CD4-positive, alpha-beta T cell treated with Interleukin-12 subunit alpha and Interleukin-12 subunit beta, for 1 hour (primary cell): Measurements from ENCODE around the gene VPS33B.
A peak's percentile ranks its signal among the peaks of the same experiment; 100 is the strongest.
"Not testable (repeated sequence)": the region's sequence is repeated elsewhere in the genome, so short reads cannot be mapped to it uniquely, and the experiment has no call there.

Experiments used
- DNase-seq: peaks from one replicate; pipeline ENCODE4 v3.0.0-alpha.2; 2020

Gene VPS33B

DNA sequence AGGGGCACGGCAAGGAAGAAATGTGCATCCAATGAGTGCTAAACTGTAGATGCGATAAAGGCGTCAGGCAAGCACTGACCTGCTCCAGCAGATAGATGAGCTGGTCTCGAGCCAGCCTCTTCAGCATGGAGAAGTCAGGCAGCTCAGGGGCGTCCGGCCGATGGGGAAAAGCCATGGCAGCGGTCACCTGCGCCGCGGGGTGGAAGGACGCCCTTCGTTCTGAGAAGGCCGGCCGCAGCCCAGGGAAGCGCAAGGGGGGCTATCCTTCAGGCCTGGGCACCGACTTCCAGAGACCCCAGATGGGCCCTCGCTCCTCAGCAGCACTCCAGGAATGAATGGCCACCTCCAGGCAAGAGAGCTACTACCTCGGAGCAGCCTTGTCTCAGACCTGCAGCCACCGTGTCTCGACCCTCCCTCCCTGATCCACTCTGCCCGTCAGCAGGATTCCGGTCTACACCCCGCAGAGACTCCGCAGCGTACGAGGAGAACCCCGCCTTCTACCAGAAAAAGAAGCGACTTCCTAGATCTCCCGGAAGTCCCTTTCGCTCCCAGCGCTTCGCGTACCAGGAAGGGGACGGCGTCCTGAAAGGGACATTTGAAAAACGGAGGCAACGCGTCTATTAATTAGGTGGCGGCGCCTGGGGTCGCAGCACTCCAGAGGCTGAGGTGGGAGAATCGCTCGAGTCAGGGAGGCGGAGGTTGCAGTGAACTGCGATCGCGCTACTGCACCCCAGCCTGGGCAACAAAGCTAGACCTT, at the start of gene VPS33B:
VPS33B (minus strand) TSS at position 520 of the 757 bp plus-strand sequence; CDS start at position 175, 345 bp downstream.
- peak; percentile 86 for DNase-seq

DNA sequence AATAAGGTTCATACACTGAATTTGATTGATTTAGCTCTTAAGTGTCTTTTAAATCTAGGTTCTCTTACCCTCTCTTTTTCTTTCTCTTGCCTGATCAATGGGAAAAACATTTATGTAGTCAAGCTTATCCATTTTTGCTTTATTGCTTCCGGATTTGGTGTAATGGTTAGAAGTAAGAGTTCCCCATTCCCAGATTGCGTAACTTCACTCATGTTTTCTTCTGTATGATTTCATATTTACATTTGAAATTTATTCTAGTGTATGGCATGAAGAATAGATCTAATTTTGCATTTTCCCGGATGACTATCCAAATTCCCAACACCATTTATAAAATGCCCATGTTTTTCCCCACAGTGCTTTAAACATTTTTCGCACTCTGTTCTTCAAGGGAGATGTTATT, 49.8 kb upstream of the VPS33B start:
- DNase-seq = no peak

DNA sequence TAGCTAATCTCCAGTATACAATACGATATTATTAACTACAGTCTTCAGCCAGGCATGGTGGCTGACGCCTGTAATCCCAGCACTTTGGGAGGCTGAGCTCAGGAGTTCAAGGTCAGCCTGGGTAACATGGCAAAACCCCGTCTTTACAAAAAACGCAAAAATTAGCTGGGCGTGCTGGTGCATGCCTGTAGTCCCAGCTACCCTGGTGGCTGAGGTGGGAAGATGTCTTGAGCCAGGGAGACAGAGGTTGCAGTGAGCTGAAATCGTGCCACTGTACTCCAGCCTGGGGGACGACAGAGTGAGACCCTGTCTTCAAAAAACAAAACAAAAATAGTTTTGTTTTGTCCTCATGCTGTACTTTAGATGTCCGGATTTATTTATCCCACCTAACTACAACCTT, 48.5 kb upstream of the VPS33B start:
- DNase-seq = no peak

DNA sequence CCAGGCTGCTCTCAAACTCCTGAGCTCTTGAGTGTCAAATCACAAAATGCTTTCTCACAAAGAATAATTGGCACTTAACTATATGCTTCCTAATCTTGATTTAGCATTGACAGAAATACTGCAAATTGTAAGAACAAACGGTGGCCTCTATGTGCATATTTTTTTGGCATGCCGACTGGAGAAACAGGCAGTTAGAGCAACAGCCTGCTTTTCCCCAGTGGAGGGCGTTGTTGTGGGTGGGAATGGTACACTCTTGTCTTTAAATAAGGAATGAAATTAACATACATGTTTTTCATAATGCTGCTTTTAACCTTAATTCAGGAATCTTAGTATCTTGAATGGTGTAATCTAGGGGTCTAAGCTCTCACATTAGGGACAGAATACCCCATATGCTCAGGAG, 46.6 kb upstream of the VPS33B start:
- no peak for DNase-seq

DNA sequence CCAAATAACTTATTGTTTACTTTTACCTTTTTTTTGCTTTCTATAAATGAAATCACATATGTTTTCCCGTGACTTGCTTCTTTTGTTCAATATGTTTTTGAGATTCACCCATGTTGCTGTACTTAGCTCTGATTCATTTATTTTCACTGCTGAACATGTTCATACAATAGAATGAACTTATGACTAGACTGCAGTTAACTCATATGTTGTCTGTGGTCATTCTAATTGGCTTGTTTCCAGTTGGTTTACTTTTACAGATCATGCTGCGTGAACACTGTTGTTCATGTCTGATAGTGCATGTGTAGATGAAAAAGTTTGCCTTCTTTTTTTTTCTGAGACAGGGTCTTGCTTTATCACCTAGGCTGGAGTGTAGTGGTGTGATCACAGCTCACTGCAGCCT, 46.0 kb upstream of the VPS33B start:
- DNase-seq = no peak

DNA sequence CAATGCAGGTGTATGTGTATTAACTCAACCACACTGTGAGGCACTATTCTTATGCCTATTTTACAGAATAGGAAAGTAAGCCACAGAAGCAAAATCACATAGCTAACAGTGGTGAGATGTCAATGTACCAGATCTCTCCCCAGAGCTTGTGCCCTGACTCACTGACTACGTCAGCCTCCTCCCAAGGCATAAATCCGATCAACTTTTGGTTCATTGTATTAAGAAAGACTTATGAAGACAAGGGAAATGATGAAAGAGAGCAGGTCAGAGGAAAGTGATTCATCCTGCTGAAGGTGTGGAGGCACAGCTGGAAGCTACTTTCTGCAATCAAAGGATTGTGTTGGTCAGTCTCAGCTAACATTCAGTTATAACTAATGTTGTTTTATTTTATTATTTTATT, 44.6 kb upstream of the VPS33B start:
- DNase-seq = no peak

DNA sequence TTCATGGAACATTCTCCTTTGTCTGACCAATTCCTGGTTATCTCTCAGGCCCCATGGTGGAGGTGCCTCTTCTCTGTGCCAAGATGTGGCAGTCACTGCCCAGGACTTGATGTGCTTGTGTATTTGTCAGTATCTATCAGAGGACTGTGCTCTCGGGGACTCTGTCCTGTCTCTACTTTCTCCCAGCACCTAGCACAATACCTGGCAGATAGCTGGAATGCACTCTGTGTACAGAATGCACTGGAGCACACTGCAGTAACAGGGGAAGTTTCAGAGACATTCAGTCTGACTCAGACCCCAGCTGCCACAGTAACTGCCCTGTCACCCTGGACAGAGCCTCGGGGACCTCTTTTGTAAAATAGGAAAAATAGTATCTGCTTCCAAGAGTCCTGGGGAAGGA, 43.1 kb upstream of the VPS33B start:
- DNase-seq = no peak

DNA sequence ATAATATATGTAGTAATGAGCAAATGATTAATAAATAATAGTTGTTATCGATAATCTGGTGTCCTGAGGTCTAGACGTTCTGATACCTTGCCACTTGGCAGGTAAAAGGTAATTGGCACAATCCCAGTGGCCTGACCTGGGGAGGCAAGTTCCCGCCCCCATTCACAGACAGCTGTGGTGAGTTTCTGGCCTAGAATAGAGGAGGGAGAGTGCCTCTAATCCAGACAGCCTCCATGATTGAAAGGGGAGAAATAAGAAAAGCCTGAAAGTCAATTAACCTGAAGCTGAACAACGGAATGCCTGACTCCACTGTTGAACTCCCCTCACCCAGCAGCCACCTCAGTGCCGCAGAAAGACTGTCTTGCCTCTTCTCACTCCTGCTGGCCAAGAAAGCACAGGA, 39.6 kb upstream of the VPS33B start:
- no peak for DNase-seq

DNA sequence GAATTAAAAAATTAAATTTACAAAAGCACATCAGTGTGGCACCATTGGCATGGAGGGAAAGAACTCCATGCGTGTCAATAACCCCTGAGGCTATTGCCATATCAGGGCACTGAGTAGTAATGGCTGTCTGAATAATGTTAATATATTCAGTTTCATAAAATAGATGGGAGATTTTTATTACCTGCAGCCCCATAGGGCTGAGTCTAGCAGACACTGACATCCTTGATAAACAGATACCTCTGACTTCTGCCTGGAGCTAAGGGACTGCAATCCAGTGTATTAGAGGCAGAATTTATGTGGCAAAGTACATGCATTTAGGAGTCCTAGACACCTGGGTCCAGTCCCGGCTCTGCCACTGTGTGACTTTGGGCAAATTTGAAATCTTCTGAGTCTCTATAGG, 38.8 kb upstream of the VPS33B start:
- DNase-seq = no peak

DNA sequence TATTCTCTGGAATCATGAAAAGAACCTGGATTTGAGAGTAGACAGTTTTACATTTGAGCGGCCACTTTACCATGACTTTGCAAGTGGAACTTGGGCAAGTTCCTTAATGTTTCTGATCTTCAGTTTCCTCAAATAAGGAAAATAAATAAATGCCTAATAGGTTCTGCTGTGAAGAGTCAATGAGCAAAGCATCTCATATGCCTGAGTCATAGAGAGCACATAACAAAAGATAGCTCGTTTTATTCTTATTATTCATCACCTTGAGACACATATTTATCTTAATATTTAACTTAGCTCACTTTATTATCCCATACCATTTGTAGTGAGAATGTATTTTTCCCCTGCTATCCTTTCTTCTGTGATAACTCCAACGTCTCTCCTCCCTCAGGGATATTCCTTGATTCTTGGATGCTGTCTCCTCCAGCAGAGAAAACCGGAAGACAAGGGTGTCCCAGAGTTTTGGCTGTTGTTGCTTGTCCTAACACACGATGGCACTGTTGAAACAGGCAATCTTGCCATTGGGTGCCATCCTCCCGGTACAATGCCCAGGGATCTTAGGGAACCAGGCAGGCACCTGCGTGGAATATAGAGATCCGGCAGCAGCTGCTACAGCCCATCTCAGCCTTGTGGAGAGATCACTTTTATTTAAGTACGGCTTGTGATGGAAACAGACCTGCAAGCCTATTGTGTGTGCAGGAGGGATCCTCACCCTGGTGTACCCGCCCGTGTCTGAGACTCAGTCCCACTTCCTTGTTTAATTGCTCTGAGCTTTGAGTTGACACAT, 33.3 kb upstream of the VPS33B start:
- DNase-seq = peak; percentile 41

DNA sequence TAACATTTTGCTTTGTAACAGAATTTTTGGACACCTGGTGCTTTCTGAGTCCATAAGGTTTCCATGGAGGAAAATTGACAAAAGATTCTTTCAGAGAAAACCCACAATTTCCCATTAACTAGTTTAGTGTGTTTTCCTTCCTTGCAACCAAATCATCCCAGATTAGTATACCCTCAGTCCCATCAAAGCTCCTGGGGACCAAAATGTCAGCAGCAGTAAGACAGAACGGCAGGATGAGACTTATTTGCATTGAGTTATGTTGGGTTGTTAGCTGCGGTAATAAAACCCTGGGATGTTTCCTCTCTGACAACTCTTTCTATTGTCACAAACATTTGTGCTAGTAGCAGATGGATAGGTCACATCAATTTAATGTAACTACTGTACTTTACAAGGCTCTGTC, 32.4 kb upstream of the VPS33B start:
- no peak for DNase-seq

DNA sequence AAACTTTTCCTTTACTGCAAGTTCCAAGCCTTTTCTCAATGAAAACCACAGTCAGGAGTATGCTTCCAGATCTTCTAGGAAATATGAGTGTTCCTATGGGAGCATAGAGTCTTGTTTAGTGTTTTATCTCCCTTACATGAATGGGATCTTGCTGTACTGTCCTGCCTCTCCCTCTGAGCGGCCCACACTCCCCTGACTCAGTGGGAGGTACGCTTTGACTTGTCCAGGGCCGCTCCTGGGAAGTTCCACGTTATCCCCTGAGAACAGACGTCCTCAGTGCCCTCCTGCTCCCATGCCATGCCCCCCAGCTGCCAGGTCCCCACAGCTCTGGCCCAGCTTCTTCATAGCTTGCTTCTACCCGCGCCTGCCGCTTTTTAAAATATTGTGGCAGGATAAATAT, 28.9 kb upstream of the VPS33B start:
- no peak for DNase-seq

DNA sequence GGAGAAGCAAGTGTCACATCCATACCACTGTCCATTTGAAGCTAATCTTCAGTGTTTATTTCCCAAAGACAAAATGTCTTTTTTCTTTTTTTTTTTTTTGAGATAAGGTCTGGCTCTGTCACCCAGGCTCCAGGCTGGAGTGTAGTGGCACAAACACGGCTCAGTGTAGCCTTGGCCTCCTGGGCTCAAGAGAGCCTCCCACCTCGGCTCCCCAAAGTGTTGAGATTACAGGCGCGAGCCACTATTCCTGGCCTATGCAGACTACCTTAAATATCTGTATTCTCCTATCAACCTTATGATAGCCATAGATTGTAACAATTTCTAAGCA, 27.7 kb upstream of the VPS33B start:
- DNase-seq = no peak

DNA sequence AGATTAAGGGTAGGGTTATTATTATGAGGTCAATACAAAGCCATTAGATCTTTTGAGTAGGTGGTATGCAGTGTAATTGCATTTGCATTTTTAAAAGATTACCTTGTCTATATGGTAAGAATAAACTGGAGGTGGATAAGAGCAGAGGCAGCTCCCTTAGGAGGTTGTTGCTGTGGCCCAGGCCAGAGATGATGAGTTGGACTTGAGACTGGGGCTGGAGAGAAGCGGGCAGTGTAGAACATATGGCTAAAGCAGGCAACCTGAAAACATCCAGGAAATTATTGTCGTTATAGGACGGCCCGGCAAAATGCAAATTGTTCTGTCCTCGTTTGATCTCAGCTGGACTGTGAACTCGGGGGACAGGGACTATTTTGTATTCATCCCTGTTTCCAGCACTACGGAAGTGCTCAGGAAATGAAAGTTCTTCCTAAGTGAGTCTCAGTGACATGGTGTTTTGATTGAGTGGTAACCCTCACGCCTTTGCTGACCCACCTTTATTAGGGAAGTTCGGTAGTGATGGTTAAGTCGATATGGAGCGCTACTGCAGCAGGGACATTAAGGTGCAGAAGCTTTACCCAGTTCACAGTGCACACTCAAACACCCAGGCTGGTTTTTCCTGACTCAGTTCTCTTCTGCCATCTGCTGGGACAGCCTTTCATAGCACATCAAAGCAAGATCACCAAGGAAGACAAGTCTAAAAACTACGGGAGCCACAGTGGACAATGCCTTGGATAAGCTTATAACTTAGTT, 27.2 kb upstream of the VPS33B start:
- peak; percentile 71 for DNase-seq

DNA sequence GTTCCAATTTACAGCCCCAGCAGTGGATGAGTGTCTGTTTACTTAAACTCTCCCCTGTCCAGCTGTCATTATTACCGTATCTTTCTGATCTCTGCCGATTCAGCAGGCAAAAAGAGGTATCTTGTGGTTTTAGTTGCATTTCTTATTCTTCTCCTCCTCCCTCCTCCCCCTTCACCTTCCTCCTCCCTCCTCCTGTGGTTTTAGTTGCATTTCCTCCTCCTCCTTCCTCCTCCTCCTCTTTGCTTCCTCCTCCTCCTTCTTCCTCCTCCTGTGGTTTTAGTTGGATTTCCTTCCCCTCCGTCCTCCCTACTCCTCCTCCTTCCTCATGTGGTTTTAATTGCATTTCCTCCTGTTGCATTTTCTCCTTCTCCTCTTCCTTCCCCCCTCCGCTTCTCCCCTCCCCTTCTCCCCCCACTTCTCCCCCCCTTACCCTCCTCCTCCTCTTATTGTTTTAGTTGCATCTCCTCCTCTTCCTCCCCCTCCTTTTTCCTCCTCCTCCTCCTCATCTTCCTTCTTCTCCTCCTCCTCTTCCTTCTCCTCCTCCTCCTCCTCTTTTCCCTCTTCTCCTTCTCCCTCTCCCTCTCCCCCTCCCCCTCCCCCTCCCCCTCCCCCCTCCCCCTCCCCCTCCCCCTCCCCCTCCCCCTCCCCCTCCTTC, 25.3 kb upstream of the VPS33B start:
- peak; percentile 28 for DNase-seq

DNA sequence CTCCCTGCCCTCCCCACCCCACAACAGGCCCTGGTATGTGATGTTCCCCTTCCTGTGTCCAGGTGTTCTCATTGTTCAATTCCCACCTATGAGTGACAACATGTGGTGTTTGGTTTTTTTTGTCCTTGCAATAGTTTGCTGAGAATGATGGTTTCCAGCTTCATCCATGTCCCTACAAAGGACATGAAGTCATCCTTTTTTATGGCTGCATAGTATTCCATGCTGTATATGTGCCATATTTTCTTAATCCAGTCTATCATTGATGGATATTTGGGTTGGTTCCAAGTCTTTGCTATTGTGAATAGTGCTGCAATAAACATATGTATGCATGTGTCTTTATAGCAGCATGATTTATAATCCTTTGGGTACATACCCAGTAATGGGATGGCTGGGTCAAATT, 23.7 kb upstream of the VPS33B start:
- DNase-seq = not testable (repeated sequence)

DNA sequence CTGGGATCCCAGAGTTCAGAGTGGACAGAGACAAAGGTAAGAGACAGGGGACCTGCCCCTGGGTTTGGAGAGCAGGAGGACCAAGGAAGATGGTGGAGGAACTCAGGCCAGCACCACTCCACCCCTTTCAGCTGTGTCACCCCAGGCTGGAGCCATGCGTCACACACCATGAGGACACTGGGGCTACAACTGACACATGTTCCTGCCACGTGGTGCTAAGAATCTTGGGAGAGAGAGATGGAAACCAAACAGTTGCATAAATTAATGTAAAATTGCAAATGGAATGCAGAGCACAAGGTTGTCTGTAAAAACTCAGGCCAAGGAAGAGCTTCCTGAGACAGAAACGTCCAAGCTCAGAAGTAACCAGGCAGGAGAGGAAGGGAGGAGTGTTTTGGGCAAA, 22.7 kb upstream of the VPS33B start:
- DNase-seq = no peak

DNA sequence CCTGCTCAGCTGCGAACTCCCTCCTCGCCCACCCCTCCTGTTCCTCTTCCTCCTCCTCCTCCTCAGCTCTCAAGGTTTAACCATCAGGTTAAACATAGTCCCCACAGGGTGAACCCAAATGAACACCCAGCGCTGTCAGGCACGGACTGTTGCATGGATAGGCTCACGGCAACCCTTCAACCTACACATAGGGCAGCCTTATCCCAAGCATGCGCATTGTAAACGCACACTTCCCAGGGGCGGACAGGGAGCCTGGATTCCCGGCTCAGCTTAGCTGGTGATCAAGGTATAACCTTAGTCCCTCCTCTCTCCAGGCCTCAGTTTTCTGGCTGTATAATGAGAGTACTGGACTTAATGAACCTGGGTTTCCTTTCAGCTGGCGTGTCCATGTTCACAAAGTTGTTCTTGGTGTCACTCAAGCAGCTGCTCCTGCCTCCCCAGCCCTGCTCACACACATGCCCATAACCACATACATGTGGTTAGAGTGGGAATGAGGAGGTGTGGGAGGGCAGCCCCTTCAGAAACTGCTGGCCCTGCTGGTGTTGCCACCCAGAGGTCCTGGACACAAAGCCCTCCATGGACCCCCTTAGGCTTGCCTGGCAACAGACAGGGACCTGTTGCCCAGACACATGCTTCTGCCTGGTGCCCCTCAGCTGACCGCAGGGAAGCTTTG, 20.9 kb upstream of the VPS33B start:
- DNase-seq = no peak

DNA sequence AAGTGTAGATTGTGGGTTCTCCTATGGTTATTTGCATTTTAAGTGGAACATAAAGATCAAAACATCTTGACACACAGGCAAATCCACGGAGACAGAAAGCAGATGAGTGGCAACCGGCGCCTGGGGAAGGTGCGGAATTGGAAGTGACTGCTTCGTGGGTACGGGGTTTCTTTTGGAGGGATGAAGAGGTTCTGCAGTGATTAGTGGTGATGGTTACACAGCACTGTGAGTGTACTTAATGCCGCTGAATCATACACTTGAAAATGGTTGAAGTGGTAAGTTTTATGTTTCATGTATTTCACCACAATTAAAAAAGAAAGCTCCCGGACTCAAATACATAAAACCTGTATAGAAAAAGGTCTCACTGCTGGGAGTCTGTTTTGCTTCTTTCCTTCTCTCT, 18.5 kb upstream of the VPS33B start:
- no peak for DNase-seq

DNA sequence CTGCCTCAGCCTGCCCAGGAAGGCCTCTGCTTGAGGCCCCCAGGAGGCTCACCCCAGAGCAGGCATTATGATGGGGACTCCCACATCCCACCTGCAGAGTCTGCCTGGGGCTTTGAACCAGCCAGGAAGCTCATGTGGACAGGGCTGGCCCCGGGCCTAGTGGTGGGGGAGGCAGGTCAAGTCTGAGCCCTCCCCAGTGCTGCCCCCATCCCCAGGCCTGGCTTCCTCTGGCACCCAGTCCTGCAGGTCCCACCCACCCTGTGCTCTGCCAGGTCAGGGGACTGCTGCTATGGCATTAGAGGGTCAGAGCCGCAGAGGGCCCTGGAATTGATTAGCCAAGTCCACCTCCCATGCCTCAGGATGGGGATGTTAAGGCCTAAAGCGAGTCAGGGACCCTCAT, 17.6 kb upstream of the VPS33B start:
- DNase-seq = no peak

DNA sequence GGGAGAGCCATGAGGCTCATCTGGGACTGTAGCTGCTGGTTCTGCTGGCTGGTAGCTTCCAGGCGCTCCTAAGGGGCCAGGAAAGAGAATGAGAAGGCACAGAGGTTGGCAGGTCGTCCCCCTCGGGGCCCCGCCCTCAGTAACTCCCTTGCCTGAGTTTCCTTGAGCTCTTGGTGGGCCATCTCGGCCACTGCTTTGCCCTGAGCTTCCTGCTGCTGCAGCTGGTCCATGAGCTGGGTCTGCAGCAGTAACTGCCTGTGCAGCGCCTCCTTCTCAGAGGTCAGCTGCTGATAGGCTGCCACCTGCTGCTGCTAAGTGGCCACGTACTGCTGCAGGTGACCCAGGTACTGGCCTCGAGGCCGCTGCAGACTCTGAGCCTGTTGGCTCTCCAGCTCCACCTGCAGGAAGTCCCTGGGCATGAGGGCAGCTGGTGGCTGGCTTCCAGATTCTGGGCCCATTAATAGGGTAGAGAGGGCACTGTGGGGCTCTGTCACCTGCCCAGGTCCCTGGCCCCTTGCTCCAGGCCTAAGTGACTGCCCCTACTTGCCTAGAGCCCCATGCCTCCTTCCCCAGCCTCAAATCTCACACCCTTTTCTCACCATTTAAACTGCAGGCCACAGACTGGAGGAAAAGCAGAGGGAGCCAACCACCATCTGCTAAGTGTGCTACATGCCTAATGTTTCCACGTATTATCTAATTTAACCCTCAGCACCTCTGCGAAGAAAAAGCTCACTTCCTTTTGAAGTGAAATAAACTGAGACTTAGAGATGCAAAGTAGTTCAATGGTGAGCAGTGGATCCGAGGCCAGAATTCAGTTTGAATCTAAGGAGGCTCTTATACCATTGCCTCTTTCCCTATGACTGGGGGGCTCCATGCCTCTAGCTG, 10.8 kb upstream of the VPS33B start:
- DNase-seq = peak; percentile 63

DNA sequence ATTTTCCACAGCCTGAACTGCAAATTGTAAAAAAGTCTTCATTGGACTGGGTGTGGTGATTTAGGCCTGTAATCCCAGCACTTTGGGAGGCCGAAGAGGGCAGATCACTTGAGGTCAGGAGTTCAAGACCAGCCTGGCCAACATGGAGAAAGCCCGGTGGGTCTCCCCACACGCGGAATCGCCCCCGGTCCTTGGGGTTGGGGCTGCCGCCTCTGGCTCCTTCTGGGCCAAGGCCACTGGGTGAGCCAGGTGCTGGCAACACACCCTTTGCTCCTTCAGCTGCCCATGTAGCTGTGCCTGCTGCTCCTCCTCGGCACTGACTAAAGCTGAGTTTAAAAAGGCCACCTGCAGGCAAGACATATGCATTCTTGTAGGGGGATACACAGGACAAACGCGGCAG, 9.4 kb upstream of the VPS33B start:
- DNase-seq = no peak
